Stimulated activated CD4-positive, alpha-beta T cell treated with anti-CD3 and anti-CD28 coated beads, Interleukin-15, amount 100 ng/mL, for 48 hours (primary cell): ENCODE measurements around the gene PCBP3.
"Not testable (repeated sequence)": the region's sequence is repeated elsewhere in the genome, so short reads cannot be mapped to it uniquely, and the experiment has no call there.

ENCODE experiments used
- DNase-seq, 2 donors: peaks; one replicate each; pipeline ENCODE4 v3.0.0-alpha.2; 2020; ENCODE audit warnings: low read depth in 2 of 2

The PCBP3 gene

DNA sequence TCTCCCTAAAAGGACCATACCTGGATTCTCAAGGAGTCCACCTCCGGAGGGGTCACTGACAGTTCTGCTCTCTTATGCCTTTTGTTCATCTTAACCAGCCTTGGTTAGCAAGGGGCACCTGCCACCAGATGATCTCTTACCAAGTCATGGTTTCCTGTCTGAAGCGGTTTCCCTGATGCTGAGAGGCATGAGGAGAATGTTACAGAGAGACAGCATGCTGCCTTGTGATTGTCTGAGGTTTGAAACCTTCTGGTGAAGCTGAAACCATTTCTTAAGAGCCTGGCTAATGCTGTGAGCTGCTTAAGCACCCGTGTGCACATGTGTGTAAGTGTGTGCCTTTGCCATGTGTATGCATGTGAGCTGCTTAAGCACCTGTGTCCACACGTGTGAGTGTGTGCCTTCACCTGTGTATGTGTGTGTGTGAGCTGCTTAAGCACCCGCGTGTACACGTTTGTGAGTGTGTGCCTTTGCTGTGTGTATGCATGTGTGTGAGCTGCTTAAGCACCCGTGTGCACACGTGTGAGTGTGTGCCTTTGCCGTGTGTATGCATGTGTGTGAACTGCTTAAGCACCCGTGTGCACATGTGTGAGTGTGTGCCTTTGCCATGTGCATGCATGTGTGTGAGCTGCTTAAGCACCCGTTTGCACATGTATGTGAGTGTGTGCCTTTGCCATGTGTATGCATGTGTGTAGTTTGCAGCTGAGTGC lies 201.7 kb downstream of the PCBP3 start:
- DNase-seq, result no peak

DNA sequence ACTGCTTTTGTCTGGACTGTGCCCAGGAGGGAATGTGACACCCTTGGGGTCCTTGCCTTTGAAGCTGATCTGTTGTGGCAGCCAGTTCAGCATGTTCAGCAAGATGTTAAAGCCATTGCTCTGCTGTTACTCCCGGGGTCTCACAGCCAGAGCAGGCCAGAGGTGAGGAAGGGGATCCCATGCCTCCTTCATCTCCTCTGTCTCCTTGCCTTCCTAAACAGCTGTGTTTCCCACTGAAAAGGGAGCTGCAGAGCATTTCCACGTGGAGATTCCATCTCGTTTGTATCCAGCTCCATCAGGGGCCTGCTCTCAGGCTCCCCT lies 202.2 kb downstream of the PCBP3 start:
- no peak for DNase-seq

DNA sequence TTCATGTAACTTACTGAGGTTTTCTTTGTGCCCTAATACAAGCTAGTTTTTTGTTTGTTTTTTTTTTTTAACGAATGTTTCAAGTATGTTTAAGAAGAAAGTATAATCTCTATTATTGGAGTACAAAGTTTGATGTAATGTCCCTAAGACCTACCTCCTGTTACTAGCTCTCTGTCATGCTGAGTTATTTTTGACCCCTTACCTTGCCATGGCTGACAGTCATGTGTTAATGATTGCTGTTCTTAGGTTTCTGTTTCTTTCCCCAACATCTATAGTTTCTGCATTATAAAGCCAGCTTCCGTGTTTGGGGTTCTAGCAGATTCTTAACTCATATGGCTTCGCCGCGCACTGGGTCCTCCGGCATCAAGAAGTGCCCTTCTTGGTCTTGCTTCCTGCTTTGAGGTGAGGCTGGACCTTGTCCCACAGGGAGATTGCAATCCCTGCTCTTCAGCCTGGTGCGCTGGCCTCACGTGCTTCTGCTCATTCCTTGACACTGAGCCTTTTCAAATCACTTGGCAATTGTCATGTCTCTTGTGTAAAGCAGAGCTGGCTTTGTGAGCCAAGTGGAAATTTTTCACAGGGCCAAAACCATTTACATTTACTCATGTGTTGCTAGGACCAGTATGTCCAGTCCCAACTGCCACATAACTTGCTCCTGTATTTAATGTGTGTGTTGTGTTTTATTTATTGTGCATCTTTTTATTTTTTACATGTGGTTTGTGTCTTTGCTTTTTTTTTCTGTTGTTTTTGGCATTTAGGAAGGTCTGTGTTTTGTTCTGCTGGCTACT lies 203.0 kb downstream of the PCBP3 start:
- DNase-seq, result no peak

DNA sequence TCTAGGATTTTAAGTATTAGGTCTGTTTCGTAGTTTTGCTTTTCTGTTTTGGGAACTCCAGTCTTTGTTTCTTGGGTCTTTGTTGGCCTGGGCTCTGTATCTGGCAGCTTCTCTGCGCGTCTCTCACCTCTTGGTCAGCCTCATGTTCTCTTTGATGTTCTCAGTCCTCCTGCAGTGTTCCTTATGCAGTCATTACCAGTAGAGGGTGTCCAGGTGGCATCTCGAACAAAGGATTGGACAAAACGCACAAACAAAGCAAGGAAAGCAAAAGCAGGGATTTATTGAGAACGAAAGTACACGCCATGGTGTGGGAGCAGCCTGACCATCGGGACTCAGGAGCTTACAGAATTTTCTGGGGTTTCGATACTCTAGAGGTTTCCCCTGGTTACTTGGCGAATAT lies 204.3 kb downstream of the PCBP3 start:
- no peak for DNase-seq

DNA sequence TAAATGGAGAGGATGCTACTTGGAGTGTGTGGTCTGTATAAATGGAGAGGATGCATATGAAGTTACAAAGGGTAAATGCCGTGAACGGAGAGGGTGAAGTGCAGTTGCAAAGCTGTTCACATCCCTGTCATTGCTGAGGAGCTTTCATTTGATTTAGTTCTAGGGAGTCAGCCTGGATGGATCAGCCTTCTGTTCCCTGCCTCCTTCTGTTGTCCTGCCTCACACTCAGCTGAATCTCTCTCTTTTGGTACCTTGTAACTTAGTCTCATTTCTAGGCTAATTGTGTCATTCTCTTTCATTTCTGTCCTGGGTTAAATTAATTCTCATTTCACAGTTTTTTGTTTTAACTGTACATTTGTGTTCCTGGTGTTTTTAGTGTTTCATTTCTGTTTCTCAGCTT lies 204.8 kb downstream of the PCBP3 start:
- DNase-seq, result no peak

GRCh38 chr21:45848805-45849204 lies 205.3 kb downstream of the PCBP3 start:
- DNase-seq, result no peak

DNA sequence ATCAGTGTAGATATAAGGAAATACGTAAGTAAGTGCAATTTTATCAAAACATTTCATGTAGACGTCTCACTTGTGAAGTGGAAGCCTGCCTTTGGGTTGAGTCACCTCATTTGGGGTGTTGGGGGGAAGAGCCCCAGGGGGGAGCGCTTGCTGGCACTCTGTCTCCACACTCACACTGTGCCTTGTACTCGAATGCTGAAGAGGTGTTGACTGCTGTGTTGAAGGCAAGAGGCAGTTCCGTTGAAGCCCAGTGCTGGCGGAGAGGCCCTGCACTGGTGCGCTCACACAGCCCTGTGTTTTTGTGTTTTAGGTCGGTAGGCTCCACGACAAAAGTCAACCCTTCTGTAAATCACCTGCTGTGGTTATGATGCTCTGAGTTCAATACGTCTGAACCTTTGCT lies 206.1 kb downstream of the PCBP3 start:
- DNase-seq, result no peak

DNA sequence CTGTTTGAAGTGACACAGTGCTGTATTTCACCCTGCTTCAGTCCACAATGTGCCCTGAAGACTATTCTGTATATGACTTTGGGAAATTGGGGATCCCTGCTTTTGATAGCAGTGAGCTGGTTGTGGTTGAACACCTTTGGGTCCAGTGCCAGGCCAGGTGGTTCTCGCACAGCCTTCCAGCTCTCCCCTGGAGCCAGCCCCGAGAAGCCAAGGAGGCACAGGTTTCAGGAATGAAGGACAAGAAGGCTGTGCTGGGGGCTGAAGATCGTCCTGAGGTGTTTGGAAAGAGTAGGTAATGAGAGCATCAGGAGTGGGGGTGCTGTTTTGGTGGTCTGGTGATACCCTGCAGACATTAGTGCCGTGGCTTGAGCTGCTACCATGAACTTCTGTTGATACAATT lies 206.7 kb downstream of the PCBP3 start:
- DNase-seq, result no peak

GRCh38 chr21:45852386-45852785 lies 208.9 kb downstream of the PCBP3 start:
- not testable (repeated sequence) for DNase-seq

- DNase-seq, result no peak
Measured at GRCh38 chr21:45852886-45853400, 209.4 kb downstream of the PCBP3 start.

DNA sequence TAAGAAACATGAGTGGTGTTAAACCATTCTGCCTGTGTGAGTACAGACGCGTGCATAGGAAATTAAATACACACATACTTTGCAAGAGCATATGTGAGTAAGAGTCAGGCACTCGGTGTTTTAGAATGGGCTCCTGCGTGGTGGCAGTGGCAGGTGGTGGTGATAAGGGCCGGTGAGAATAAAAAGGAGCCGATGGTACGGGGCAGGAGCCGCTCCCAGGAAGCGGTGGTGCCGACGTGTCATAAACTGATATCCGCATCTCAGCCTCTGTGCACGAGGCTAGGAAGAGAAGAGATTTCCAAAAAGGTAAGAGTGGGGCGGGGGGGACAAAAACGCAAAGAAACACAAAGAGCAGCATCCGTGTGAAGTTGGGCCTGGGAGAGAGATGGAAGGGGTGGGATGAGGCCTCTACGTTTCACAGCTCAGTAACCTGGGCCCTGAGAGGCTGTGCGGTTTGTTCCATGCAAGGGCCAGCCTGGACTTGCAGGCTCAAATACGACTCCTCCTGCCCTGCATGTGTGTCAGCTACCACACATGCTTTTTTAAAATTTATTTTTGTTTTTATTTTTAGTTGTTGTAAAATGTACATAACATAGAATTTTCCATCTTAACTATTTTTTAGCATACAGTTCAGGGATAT lies 210.3 kb downstream of the PCBP3 start:
- DNase-seq, result no peak

GRCh38 chr21:45854690-45855247 lies 211.2 kb downstream of the PCBP3 start:
- DNase-seq, result no peak

GRCh38 chr21:45855248-45855811 lies 211.8 kb downstream of the PCBP3 start:
- DNase-seq, result no peak

- no peak for DNase-seq
Measured at GRCh38 chr21:45856442-45856841, 212.9 kb downstream of the PCBP3 start.

GRCh38 chr21:45856906-45857305 lies 213.4 kb downstream of the PCBP3 start:
- DNase-seq, result no peak

GRCh38 chr21:45857761-45858160 lies 214.2 kb downstream of the PCBP3 start:
- no peak for DNase-seq

DNA sequence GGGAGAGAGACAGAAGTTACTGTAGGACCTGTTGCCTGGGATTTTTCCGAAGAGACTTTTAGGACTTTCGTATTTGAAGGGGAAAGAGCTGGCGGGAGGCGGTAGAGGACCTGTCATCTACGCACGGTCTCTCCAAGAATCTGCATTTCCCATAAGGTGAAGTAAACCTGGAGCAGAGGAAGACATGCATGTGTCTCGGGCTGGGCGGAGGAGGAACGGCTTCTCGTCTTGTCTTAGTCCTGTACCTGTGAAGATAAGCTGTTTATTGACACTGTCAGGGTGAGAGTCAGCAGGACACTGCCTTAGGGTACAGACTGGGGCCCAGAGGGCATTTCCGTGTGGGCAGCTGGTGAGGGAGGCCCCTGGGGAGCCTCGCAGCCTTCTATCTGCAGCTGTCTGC lies 214.7 kb downstream of the PCBP3 start:
- no peak for DNase-seq

- no peak for DNase-seq
Measured at GRCh38 chr21:45859041-45859761, 215.7 kb downstream of the PCBP3 start.

DNA sequence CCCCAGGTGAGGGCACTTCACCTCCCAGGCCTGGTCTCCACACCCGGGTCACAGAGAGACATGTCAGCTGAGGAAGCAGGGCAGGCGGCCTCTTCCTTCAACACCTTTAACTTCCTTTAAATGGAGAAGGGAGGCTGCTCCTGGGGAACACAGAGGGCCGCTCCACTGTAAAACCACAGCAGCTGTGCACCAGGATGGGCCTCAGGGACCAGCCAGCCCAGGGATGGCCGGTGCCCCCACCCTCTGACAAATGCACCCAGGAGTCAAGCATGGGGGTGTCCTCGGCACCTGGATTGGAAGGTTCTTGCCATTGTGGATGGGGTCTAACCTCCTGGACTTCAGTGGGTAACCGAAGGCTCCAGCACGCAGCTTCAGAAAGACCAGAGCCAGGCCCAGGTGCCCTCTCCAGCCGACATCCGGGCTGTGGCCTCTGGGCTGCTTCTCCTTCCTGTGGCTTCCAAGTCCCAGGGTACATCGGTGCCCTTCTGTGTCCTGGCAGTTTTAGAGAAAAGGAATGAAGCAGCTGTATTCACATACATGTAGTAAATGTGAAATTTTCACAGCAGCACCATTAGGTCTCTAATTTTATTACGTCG lies 216.3 kb downstream of the PCBP3 start:
- no peak for DNase-seq

GRCh38 chr21:45860493-45861155 lies 217.1 kb downstream of the PCBP3 start:
- DNase-seq, result no peak
